Uterus (tissue), 2 donors: ENCODE results near the gene ST8SIA2.

ENCODE experiments used
- CTCF ChIP-seq, 4 experiments: fragments of 200-600 bp in 2 of 4; fragments of 450-650 bp in 2 of 4; sonication (generic) in 2 of 4; IDR thresholded peaks; one replicate each; pipeline ENCODE4 v1.5.1; 2016 to 2019; ENCODE audit warnings: antibody characterized with exemption in 4 of 4, mild to moderate bottlenecking in 2 of 4, moderate library complexity in 1 of 4
- POLR2A ChIP-seq, 2 donors: fragments of 450-650 bp; IDR thresholded peaks; one replicate each; pipeline ENCODE4 v1.6.1; 2016; ENCODE audit warnings: antibody characterized with exemption in 2 of 2, mild to moderate bottlenecking in 1 of 2, moderate library complexity in 1 of 2

- TF ChIP-seq CTCF (IDR thresholded peaks at IDR 0.05), result no peak
- no peak for TF ChIP-seq POLR2A (IDR thresholded peaks at IDR 0.05)
These were observed 12.3 kb downstream of the ST8SIA2 start for GRCh38 chr15:92405942-92406341.
